GM23338 (cell line): Measurements from ENCODE around the gene SLC13A5.

Experiments
- EZH2 ChIP-seq: fragments of 200-600 bp; sonication (generic); IDR thresholded peaks from one replicate; pipeline ENCODE4 v1.8.0; 2017; ENCODE audit warnings: antibody characterized with exemption, mild to moderate bottlenecking, low read depth; ENCODE audit not compliant: unreplicated experiment
- EZH2phosphoT487 ChIP-seq: fragments of 200-600 bp; sonication (generic); IDR thresholded peaks from one replicate; pipeline ENCODE4 v1.8.1; 2018; ENCODE audit warnings: antibody characterized with exemption; ENCODE audit not compliant: unreplicated experiment
- TF ChIP-seq, protein P1 (sequence below): IDR thresholded peaks from one replicate; pipeline ENCODE4 v1.6.1; 2018; ENCODE audit warnings: antibody characterized with exemption; ENCODE audit not compliant: unreplicated experiment
- TF ChIP-seq, protein P2 (sequence below), 2 experiments: fragments of 200-600 bp in 1 of 2; sonication (generic) in 1 of 2; conservative IDR thresholded peaks; 2 replicates each; pipeline versions ENCODE4 v1.5.1 to v1.6.1; 2016 to 2017; ENCODE audit warnings: antibody characterized with exemption in 2 of 2, low read depth in 2 of 2, mild to moderate bottlenecking in 2 of 2, moderate library complexity in 1 of 2

GRCh38 chr17:6684881-6685767, 28.0 kb downstream of the SLC13A5 start:
- TF ChIP-seq, protein P1, sequence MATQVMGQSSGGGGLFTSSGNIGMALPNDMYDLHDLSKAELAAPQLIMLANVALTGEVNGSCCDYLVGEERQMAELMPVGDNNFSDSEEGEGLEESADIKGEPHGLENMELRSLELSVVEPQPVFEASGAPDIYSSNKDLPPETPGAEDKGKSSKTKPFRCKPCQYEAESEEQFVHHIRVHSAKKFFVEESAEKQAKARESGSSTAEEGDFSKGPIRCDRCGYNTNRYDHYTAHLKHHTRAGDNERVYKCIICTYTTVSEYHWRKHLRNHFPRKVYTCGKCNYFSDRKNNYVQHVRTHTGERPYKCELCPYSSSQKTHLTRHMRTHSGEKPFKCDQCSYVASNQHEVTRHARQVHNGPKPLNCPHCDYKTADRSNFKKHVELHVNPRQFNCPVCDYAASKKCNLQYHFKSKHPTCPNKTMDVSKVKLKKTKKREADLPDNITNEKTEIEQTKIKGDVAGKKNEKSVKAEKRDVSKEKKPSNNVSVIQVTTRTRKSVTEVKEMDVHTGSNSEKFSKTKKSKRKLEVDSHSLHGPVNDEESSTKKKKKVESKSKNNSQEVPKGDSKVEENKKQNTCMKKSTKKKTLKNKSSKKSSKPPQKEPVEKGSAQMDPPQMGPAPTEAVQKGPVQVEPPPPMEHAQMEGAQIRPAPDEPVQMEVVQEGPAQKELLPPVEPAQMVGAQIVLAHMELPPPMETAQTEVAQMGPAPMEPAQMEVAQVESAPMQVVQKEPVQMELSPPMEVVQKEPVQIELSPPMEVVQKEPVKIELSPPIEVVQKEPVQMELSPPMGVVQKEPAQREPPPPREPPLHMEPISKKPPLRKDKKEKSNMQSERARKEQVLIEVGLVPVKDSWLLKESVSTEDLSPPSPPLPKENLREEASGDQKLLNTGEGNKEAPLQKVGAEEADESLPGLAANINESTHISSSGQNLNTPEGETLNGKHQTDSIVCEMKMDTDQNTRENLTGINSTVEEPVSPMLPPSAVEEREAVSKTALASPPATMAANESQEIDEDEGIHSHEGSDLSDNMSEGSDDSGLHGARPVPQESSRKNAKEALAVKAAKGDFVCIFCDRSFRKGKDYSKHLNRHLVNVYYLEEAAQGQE: no peak
- TF ChIP-seq, protein P2, sequence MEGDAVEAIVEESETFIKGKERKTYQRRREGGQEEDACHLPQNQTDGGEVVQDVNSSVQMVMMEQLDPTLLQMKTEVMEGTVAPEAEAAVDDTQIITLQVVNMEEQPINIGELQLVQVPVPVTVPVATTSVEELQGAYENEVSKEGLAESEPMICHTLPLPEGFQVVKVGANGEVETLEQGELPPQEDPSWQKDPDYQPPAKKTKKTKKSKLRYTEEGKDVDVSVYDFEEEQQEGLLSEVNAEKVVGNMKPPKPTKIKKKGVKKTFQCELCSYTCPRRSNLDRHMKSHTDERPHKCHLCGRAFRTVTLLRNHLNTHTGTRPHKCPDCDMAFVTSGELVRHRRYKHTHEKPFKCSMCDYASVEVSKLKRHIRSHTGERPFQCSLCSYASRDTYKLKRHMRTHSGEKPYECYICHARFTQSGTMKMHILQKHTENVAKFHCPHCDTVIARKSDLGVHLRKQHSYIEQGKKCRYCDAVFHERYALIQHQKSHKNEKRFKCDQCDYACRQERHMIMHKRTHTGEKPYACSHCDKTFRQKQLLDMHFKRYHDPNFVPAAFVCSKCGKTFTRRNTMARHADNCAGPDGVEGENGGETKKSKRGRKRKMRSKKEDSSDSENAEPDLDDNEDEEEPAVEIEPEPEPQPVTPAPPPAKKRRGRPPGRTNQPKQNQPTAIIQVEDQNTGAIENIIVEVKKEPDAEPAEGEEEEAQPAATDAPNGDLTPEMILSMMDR (conservative IDR thresholded peaks at IDR 0.05; ENCODE audit: low read depth in 2 of 2): no peak
- TF ChIP-seq EZH2 (no peak), EZH2phosphoT487 (no peak)
